IPS DF 19.7 (cell line): Measurements from ENCODE around the gene ZFP14.

ENCODE experiments used
- DNase-seq: peaks from one replicate; pipeline ENCODE4 v3.0.0-alpha.2; 2013; ENCODE audit warnings: low read depth, low spot score

The ZFP14 gene

DNA sequence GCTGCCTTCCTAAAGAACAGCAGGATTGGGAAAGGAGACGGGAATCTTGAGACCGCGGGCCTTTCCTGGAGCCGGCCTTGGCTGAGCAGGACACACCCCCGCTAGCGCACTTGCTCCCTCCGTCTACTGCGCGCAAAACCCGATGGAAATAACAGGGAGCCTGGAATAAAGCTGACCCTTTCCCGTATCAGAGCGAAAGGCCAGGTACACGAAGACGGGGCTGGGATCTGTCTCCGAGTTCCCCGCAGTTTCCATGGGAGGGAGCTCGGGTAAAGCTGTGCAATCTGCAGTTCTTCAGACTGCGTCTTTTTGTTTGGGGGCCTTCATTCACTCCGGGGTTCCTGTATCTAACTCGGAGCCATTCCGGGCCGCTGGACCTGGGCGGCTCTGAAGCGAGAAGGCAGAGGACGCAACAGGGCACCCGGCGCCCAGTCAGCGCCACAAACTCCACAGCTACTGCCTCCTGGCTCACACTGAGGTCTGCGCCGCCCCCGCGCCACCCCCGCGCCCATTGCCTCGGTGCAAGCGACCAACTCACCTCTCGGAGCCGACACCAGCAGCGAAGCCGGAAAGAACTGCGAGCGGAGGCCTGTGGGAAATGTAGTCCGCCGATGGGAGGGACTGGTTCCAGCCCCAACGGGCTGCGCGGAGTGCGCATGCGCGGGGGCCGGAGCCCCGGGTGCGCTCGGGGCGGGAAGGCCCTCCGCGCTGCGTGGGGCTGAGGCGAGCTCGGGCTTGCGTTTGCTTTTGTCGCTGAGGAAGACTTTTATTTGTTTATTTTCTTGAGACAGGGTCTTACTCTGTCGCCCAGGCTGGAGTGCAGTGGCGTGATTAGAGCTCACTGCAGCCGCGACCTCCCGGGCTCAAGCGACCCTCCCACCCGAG lies at the start of gene ZFP14:
ZFP14 (minus strand) TSS at position 577 of the 885 bp plus-strand sequence. CDS start 11,309 bp downstream, outside the sequence.
- peak; percentile 82 for DNase-seq

DNA sequence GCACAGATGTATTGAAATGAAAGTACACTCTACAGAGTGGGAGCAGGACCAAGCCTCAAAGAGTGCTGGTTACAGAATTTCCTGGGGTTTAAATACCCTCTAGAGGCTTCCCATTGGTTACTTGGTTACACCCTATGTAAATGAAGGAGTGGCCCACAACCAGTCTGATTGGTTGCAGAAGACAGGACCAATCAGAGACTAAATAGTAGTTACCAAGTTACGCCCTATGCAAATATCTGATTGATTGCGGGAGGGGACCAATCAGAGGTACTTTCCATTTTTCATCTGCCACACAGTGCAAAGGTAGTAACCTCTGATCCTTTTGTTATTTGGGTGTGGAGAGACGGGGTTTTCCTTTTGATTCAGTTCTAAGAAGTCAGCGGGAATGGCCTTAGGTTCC lies 44.9 kb upstream of the ZFP14 start:
- DNase-seq: no peak

DNA sequence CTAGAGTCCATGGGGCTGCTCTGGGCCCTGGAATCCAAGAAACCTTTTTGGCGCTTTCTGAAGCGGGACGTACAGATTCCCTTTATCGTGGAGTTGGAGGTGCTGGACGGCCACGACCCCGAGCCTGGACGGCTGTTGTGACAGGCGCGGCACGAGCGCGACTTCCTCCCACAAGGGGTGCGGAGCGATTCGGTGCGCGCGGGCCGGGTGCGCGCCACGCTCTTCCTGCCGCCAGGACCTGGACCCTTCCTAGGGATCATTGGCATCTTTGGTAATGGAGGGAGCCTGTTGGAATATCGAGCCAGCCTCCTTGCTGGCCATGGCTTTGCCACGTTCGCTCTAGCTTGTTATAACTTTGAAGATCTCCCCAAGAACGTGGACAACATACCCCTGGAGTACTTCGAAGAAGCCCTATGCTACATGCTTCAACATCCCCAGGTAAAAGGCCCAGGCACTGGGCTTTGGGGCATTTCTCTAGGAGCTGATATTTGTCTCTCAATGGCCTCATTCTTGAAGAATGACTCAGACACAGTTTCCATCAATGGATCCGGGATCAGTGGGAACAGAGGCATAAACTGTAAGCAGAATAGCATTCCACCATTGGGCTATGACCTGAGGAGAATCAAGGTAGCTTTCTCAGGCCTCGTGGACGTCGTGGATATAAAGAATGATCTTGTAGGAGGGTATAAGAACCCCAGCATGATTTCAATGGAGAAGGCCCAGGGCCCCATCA lies 42.9 kb upstream of the ZFP14 start:
- no peak for DNase-seq

DNA sequence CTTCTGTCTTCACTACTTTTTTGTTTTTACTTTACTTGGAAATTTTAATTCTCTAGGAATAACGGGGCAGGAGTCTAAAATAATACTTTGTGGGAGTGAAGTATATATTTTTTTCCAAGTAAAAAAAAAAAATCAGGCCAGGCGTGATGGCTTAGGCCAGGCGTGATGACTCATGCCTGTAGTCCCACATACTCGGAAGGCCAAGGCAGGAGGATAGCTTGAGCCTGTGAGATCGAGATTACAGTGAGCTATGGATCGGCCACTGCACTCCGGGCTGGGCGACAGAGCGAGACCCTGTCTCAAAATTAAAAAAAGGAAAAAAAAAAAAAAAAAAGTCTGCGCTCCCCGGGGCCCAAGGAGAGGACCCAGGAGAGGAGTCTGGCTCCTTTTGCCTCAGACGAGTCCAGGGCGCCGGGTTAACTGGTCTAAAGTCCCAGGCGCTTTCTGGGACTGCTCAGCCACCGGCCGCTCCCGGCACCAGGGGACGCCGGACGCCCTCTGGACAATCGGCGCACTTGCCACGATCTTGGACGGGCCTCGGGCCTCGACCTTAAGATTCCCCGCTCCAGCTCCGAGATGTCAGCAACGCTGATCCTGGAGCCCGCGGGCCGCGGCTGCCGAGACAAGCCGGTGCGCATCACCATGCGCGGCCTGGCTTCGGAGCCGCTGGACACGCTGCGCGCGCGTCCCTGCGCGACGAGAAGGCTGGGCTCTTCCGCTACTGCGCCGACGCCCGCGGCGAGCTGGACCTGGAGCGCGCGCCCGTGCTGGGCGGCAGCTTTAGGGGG lies 42.2 kb upstream of the ZFP14 start:
- no peak for DNase-seq

DNA sequence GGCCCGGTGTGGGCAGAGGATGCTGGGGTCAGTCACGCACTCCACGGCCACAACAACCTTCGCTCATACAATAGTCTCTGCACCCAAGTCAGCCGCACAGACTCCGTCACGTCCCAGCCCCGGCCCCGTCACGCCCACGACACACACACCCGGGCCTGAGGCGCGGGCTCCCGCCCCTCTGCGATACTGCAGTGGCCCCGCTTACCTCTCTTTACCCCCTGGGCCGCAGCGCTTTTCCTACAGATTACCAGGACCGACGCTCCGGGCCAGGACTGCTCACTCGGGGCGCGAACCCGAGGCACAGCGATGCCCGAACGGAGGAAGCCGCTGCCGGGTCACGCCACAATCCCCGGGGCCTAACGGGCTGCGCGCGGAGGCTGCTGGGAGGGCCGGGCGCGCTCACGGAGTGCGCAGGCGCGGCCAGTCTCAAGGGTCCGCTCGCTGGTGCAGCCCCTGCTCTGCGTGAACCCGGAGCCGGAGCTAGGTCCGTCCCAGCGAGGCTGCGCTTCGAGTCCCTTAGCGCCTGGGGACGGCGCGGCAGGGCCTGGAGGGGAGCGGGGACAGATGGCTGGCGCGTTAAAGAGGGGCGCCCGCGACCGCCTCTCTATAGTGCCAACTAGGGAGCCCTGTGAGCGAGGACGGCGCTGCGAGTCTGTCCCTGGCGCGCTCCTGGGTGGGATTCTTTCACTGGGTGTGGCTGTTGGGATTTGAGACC lies 39.4 kb upstream of the ZFP14 start, which contains the start of gene ZFP82:
ZFP82 (minus strand) TSS at position 358 of the 715 bp plus-strand sequence. CDS start 8,855 bp downstream, outside the sequence.
- DNase-seq: peak; percentile 68

DNA sequence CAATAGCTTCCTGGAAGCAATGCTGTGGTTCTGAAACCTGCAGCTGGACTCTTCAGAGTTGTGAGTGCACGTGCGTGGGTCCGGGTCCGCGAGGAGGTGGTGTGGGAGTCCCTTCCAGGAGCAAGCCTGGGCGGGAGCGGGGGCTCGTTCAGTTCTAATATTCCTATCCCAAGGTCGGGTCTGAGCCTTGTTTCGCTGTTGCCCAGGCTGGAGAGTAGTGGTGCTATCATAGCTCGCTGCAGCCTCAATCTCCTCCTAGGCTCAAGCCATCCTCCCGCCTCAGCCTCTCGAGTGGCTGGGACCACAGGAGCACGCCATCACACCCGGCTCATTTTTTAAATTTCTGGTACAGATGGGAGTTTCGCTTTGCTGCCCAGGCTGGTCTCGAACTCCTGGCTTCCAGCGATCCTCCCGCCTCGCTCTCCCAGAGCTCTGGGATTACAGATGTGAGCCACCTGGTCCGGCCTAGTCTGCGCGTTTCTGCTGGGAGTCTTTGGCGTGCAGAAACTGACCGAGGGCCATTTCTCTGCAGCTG lies 38.8 kb upstream of the ZFP14 start:
- DNase-seq: no peak

DNA sequence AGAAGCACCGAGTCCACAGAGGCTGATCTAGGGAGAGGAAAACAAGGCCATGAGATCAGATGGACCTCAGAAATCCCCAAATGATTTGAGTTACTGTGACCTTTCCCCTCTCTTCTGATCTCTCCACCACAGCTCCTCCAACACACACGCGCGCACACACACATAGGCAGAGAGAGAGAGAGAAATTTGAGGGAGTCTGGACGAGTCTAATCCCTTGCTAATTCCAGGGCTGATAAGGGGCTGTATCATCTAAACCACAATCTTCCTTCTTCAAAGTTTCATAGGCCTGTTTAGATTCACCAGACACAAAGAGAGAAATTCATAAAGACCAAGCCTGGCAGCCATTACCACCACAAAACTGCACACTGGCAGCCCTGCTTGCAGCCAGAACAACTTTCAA lies 30.8 kb upstream of the ZFP14 start:
- DNase-seq: no peak

DNA sequence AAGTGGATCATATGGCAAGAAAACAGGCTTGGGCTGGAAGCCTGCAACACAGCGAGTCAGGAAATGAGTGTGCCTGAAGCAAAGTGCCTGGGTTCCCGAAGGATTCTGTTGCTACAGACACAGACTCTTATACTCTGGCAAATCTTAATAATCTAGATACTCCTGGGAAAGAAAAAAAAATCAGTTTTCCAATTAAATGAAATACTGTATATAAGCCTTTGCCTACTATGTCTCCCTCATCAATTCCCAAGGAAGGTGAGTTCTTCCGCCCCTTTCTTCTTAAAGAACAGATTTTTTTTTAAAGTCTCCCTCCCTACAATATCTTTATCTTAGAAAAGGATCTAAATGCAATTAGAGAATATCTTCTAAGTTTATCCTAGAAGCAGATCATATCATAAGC lies 29.1 kb upstream of the ZFP14 start:
- DNase-seq: no peak

DNA sequence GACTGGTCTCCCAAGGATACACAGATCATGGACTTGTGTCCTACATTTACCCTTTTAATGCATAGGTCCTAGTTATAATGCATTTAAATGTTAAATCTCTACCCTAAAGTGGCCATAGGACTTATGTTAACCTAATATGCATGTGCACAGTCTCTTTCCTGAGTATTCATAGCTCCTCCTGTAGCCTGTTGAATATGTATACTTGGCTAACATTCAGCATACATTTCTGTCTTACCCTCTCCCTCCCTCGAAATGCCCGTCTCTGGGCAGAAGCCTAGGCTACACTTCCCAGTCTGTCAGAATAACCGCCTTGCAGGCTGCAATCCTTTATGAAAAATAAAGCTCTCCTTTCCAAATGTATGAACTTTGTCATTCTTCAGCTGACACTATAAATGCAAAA lies 25.5 kb upstream of the ZFP14 start:
- no peak for DNase-seq

DNA sequence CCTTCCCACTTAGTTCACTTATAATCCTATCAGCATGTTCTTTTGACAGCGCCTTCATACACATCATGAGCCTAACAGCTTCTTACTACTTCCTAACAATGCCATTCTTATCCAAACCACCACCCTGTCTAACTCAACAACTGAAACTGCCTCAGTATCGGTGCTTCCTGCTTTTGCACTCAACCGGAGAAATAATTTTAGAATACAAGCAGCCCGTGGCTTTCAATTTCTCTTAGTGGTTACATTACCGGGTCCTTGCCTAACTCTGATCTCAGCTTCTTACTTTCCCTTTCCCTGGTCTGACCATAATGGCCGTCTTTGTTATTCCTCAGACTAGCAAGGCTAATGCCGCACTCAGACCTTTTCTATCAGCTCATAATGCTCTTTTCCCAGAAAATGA lies 22.5 kb upstream of the ZFP14 start:
- DNase-seq: no peak

DNA sequence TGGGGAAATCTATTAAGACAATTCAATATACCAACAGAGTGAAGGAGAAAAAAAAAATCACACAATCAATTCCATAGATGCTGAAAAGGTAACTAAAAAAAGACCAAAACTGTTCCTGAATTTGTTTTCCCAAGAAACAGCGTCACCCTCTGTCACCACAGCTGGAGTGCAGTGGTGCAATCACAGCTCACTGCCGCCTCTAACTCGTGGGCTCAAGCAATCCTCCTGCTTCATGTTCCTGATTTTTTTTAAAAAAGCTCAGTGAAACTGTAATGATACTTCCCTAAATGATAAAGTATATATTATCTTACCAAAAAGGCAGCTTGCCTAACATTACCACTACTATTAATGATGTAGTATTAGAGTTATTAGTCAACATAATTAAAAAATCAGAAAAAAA lies 19.6 kb upstream of the ZFP14 start:
- DNase-seq: no peak

DNA sequence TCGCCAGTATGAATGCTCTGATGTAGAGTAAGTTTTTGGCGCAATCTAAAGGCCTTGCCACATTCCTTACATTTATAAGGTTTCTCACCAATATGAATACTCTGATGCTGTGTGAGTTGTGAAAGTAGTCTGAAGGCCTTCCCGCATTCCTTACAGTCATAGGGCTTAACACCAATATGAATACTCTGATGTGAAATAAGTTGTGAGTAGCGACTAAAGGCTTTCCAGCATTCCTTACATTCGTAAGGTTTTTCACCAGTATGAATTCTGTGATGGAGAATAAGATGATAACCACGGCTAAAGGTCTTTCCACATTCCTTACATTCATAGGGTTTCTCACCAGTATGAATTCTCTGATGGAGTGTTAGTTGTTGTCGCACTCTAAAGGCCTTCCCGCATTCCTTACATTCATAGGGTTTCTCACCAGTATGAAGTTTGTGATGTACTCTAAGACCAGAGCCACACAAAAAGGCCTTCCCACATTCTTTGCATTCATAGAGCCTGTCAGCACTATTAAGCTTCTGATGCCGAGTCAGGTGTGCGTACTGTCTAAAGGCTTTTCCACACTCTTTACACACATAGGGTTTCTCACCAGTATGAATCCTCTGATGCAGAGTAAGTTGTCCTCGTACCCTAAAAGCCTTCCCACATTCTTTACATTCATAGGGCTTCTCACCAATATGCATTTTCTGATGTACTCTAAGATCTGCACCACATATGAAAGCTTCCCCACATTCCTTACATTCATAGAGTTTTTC lies 14.1 kb upstream of the ZFP14 start:
- no peak for DNase-seq

DNA sequence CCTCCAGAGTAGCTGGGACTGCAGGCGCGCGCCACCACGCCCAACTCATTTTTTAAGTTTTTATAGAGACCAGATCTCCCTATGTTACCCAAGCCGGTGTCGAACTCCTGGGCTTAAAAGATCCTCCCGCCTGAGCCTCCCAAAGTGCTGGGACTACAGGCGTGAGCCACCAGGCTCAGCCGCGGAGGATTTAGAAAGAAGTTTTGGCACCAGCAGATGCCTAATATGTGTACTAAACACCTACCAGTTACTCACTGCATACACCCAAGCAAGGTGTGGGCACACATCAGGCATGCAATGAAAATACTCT lies 464 bp upstream of the ZFP14 start:
- DNase-seq: no peak

DNA sequence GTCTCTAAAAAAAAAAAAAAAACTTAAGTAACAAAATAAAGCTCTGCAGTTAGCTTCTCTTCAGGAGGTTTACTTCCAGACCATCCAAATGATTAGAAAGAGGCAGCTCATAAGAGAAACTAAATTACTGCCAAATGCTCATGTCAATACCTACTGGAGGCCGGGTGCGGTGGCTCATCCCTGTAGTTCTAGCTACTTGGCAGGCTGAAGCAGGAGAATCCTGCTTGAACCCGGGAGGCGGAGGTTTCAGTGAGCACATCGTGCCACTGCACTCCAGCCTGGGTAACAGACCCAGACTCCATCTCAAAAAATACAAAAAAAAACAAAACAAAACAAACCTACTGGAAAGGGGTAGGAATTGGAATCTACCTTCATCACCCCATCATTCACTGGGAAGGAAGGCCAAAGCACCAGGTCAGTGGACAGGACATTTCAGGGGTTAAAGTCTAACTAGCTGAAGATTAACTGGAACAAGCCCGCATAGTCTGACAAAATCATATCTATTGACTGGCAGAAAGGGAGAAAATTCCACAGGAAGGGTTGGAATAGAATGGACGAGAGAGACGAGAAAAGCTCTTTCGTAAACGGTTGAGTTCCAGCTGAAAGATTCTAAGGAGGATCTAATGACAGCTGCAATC lies 1.3 kb downstream of the ZFP14 start:
- no peak for DNase-seq

DNA sequence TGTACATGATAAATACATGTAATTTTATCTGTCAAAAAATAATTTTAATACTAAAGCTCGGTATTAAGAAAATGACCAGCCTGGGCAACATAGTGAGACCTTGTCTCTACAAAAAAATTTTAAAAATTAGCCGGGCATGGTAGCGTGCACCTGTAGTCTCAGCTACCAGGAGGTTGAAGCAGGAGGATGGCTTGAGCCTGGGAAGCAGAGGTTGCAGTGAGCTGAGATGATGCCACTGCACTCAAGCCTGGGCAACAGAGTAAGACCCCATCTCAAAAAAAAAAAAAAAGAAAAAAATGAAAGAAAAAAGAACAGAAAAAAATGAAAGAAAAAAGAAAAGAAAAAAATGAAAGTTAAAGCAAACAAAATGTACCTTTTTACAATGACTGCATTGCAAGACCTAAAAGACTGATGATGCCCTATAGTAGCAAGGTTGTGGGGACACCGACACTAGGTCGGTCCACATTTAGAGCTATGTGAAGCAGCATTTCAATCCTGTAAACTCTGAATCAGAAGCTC lies 5.3 kb downstream of the ZFP14 start:
- no peak for DNase-seq

DNA sequence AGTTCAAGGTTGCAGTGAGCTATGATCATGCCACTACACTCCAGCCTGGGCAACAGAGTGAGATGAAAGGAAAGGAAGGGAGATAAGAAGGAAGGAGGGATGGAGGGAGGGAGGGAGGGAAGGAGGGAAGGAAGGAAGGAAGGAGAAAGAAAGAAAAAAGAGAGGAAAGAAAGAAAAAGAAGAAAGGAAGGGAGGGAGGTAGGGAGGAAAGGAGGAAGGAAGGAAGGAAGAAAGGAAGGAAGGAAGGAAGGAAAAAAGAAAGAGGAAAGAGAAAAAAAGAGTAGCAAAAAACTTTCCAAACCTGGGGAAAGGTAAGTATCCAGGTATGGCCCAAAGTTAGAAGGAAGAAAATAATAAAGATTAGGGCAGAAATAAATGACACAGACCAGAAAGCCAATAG lies 7.1 kb downstream of the ZFP14 start:
- DNase-seq: no peak

DNA sequence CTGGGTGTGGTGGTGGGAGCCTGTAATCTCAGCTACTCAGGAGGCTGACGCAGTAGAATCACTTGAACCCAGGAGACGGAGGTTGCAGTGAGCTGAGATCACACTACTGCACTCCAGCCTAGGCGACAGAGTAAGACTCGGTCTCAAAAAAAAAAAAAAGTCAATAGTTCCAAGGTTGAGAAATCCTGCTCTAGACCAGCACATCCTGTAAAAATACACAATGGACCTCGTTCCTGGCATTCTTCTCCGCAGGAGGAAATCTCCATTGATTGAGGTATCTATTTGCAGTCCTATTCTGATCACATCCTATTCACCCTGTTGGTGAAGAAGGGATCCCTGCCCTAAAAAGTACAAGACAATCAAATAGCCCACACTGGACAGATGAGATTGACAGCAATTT lies 15.2 kb downstream of the ZFP14 start:
- DNase-seq: no peak

DNA sequence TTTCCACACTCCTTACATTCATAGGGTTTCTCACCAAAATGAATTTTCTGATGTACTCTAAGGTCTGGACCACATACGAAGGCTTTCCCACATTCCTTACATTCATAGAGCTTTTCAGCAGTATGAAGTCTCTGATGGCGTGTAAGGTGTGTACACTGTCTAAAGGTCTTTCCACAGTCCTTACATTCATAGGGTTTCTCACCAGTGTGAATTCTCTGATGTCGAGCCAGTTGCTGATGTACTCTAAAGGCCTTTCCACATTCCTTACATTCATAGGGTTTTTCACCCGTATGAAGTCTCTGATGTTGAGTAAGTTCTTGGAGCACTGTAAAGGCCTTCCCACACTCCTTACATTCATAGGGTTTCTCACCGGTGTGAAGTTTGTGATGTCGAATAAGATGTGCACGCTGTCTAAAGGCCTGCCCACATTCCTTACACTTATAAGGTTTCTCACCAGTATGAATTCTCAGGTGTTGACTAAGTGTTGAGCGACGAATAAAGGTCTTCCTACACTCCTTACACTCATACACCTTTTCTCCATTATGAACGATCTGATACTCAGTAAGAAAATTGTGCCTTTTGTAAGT lies 38.1 kb downstream of the ZFP14 start:
- no peak for DNase-seq
